ENCODE data around the gene PRRT3. TPM values are rescaled to one million over a fixed set of nuclear protein-coding genes. Genes with fewer than 3 reads are reported as not detected.

PRRT3 gene
- total and polyA plus RNA-seq, 9 of the 15 experiments (the other 6 are each of a cell fraction or from before 2014, with no cell fraction given), result 0.06 to 1.9 (median 1.2) TPM

DNA sequence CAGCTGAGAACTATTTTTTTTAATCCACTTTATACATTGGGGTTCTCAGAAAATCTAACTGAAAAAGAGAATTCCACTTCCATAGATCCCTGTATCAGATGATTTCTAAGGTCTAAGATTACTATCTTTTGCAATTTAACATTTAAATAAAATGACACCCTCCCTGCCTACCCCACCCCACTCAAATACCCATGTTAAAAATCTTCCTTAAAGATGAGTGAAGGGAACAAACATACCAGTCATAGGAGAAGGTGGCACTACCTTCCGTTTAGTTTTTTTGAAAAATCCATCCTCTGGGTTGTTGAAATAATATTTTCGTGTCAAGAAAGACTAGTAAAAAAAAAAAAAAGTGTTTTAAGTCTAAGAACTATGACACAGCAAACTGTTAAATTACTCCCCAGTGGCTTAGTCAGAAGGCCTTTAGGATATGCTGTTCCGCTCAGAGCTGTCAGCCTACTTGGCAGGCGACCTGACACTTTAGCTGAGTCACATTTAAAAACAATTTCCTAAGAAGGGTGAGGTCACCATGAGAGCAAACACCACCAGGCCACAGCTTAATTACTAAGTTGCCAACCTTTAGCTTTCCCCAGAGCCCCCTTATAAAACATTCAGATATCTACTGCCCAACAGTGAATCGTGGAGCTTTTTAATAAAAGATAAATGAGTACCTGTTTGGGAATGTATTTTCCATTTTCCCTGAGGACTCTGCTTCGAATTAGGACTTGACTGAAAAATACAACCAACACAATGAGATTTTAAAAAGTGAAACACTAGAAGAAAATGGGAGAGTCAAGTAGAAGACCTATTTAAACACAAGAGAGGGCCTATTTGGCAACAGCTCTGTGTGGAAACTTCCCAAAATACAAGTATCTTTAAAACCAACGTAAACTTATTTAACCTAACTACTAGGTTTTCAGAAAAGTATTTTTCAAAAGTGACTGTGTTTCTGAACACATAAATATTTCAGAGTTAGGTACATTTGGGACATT, 24.8 kb upstream of the PRRT3 start (continued):
- TF ChIP-seq REST (IDR thresholded peaks at IDR 0.05; ENCODE audit: borderline replicate concordance), result no peak; the same call in 1 of the 2 replicates
- no peak for TF ChIP-seq REST (CRISPR knock-in tag; IDR thresholded peaks at IDR 0.05; ENCODE audit: low read depth)
- TF ChIP-seq ILF3 (IDR thresholded peaks at IDR 0.05; ENCODE audit: borderline replicate concordance), result peak; percentile 57; the same call in 1 of the 2 replicates
- TF ChIP-seq BACH1 (tag; IDR thresholded peaks at IDR 0.05), result peak; percentile 100
- peak in 1 of 2 experiments; percentile 80; a peak in 1 of 4 replicates for TF ChIP-seq BCLAF1 (IDR thresholded peaks at IDR 0.05; ENCODE audit: borderline replicate concordance in 1 of 2, control insufficient read depth in 1 of 2, low read depth in 2 of 2, low read length in 1 of 2)
- no peak; the same call in 1 of the 2 replicates for TF ChIP-seq ZZZ3 (IDR thresholded peaks at IDR 0.05)
- 0 out of 2 replicates have a peak, but pooled peaks have one; percentile 36 for TF ChIP-seq ZBTB17 (CRISPR knock-in tag; IDR thresholded peaks at IDR 0.05)
- peak; percentile 80 for TF ChIP-seq EP400 (IDR thresholded peaks at IDR 0.05)
- TF ChIP-seq NCOR1 (IDR thresholded peaks at IDR 0.05), result peak; percentile 66
- TF ChIP-seq STAT5B (CRISPR knock-in tag; IDR thresholded peaks at IDR 0.05), result peak; percentile 25; the same call in 1 of the 2 replicates
- TF ChIP-seq RAD21 (CRISPR knock-in tag; conservative IDR thresholded peaks at IDR 0.05 in 1 of 2, IDR thresholded peaks at IDR 0.05 in 1 of 2), result 0 out of 4 replicates have a peak, but pooled peaks of 1 of the 2 experiments have one; percentile 13
- no peak for TF ChIP-seq ZNF79 (CRISPR knock-in tag; IDR thresholded peaks at IDR 0.05; ENCODE audit: low read depth)
- peak; percentile 70 for TF ChIP-seq TAF1 (IDR thresholded peaks at IDR 0.05; ENCODE audit: control insufficient read depth, extremely low read depth, insufficient read depth, low read length, severe bottlenecking)
- peak; percentile 56; the same call in 1 of the 2 replicates for TF ChIP-seq GTF2E2 (tag; IDR thresholded peaks at IDR 0.05)
- TF ChIP-seq ZNF316 (IDR thresholded peaks at IDR 0.05), result peak; percentile 99

All from K562 (cell line).